Lung (tissue), 12 donors: ENCODE measurements around the gene MAP3K7CL. TPM values are rescaled to one million over a fixed set of nuclear protein-coding genes. Genes with fewer than 3 reads are reported as not detected.

Experiments
- ATAC-seq: fragments of 200-7000 bp; cut with Tn5 transposase; one replicate; pipeline ENCODE4 v1.9.1; 2020; ENCODE audit warnings: moderate number of reproducible peaks; ENCODE audit not compliant: insufficient read depth, low FRiP score
- DNase-seq, 3 donors: peaks; one replicate each; pipeline ENCODE4 v3.0.0-alpha.2; 2013 to 2017
- H3K27ac ChIP-seq, 2 donors: one replicate each; pipeline ENCODE4 v1.5.1; 2013; ENCODE audit warnings: mild to moderate bottlenecking in 2 of 2, moderate library complexity in 2 of 2, control low read depth in 1 of 2, inconsistent platforms in 1 of 2, low read depth in 1 of 2, low read length in 1 of 2
- H3K27me3 ChIP-seq, 3 donors: one replicate each; pipeline ENCODE4 v1.5.1; 2013; ENCODE audit warnings: low read length in 2 of 3; ENCODE audit not compliant: control insufficient read depth in 3 of 3, insufficient read depth in 3 of 3
- H3K36me3 ChIP-seq, 4 donors: one replicate each; pipeline ENCODE4 v1.5.1; 2013; ENCODE audit warnings: low read length in 4 of 4, mild to moderate bottlenecking in 1 of 4, moderate library complexity in 1 of 4; ENCODE audit not compliant: control insufficient read depth in 4 of 4, insufficient read depth in 4 of 4
- H3K4me1 ChIP-seq, 5 donors: one replicate each; pipeline ENCODE4 v1.5.1; 2013; ENCODE audit warnings: low read length in 5 of 5, mild to moderate bottlenecking in 2 of 5, moderate library complexity in 1 of 5; ENCODE audit not compliant: control insufficient read depth in 5 of 5, insufficient read depth in 5 of 5
- H3K4me3 ChIP-seq: one replicate; pipeline ENCODE4 v1.5.1; 2013; ENCODE audit warnings: mild to moderate bottlenecking, control low read depth, moderate library complexity
- H3K9ac ChIP-seq, 2 donors: one replicate each; pipeline ENCODE4 v1.5.1; 2013; ENCODE audit warnings: low read length in 2 of 2, control low read depth in 1 of 2; ENCODE audit not compliant: insufficient read depth in 1 of 2
- H3K9me3 ChIP-seq, 4 donors: one replicate each; pipeline ENCODE4 v1.5.1; 2013; ENCODE audit warnings: low read length in 3 of 4, mild to moderate bottlenecking in 1 of 4, moderate library complexity in 1 of 4; ENCODE audit not compliant: control insufficient read depth in 4 of 4, insufficient read depth in 3 of 4
- CTCF ChIP-seq: IDR thresholded peaks from 2 replicates; pipeline ENCODE4 v1.5.1; 2012; ENCODE audit warnings: mild to moderate bottlenecking; ENCODE audit errors: control extremely low read depth, extremely low read depth
- WGBS, 2 donors: extraction: QIAGEN DNeasy Blood & Tissue Kit; methylation state at CpG; one replicate each; pipeline ENCODE4 v1.1.7; 2013; 5-methylcytosine and 5-hydroxymethylcytosine counted together
- polyA plus RNA-seq, 2 donors: library from polyadenylated mRNA; stranded (reverse); fragments of 200-250 nt; gene quantifications; one replicate each; pipeline ENCODE4 v1.2.1, GENCODE V29; 2013
- total RNA-seq, 2 donors: library from RNA; depleted of rRNA in 1 of 2; stranded (reverse); fragments of >200 nt in 1 of 2; gene quantifications; one replicate each; pipeline ENCODE4 v1.2.1, GENCODE V29; 2014 to 2021
- donor health status: control.
- donor health status: control.
- donor health status: Bipolar disorder and iron deficiency.
- donor health status: healthy.
- donor health status: DM: yes; HTN: yes; CAD: no.

The MAP3K7CL gene
- total and polyA plus RNA-seq, 4 donors, result 5.6 to 15.1 (median 8.3) TPM

GRCh38 chr21:29092102-29092959 is 38.1 kb upstream of the MAP3K7CL start:
- H3K9ac ChIP-seq, result no peak overlapping the region
- peaks cover 0 to 4% (median 0%) of the 10 kb centered on the region in 4 donors for H3K36me3 ChIP-seq
- no peak overlapping the region for H3K27ac ChIP-seq
- H3K4me3 ChIP-seq, result no peak overlapping the region
- no peak for DNase-seq
- H3K4me1 ChIP-seq, result peaks cover 0 to 7% (median 0%) of the 10 kb centered on the region in 5 donors
- ATAC-seq, result no peak
- WGBS, 2 donors, result 70 to 75% methylated on average over 9 of the region's 9 CpGs
- no peaks in the 10 kb centered on the region for H3K9me3 ChIP-seq
- no peaks in the 10 kb centered on the region for H3K27me3 ChIP-seq
- TF ChIP-seq CTCF, result no peak

GRCh38 chr21:29096218-29097015 is 34.0 kb upstream of the MAP3K7CL start:
- peaks cover 0 to 2% (median 0%) of the 10 kb centered on the region in 5 donors for H3K4me1 ChIP-seq
- no peak overlapping the region for H3K4me3 ChIP-seq
- ATAC-seq (no peak), DNase-seq (no peak)
- no peak for TF ChIP-seq CTCF
- no peaks in the 10 kb centered on the region for H3K27me3 ChIP-seq
- 58 to 80% methylated on average over 8 of the region's 8 CpGs for WGBS, 2 donors
- no peak overlapping the region for H3K27ac ChIP-seq
- no peak overlapping the region for H3K9ac ChIP-seq
- H3K9me3 ChIP-seq, result no peaks in the 10 kb centered on the region
- peaks cover 0 to 4% (median 0%) of the 10 kb centered on the region in 4 donors for H3K36me3 ChIP-seq

- Histone ChIP-seq H3K4me1 (no peaks in the 10 kb centered on the region), H3K4me3 (no peak overlapping the region), H3K36me3 (peaks cover 0 to 5% (median 0%) of the 10 kb centered on the region in 4 donors), H3K9me3 (no peaks in the 10 kb centered on the region), H3K9ac (no peak overlapping the region), H3K27me3 (no peaks in the 10 kb centered on the region), H3K27ac (no peak overlapping the region)
- no peak for DNase-seq
- ATAC-seq, result no peak
- no peak for TF ChIP-seq CTCF
- 86 to 87% methylated on average over 2 of the region's 2 CpGs for WGBS, 2 donors
Observed at GRCh38 chr21:29098156-29098555, 32.3 kb upstream of the MAP3K7CL start.
